ENCODE results near the gene AGBL4. TPM values are rescaled to one million over a fixed set of nuclear protein-coding genes. Genes with fewer than 3 reads are reported as not detected.

AGBL4 gene
- polyA plus RNA-seq, 4 donors: 0.10 to 0.16 TPM; not detected in 2

GRCh38 chr1:48906729-48907128 is 1117.0 kb downstream of the AGBL4 start:
- Histone ChIP-seq H3K27me3 (ENCODE audit: control insufficient read depth in 3 of 3, insufficient read depth in 3 of 3, low read length in 3 of 3) (no peaks in the 10 kb centered on the region), H3K4me3 (ENCODE audit: low read depth in 1 of 3, low read length in 3 of 3) (no peak overlapping the region), H3K27ac (ENCODE audit: low read depth in 1 of 3, low read length in 2 of 3) (no peak overlapping the region), H3K9me3 (ENCODE audit: control insufficient read depth in 2 of 2, insufficient read depth in 1 of 2, low read depth in 1 of 2, low read length in 1 of 2) (no peaks in the 10 kb centered on the region), H3K4me1 (ENCODE audit: control insufficient read depth in 3 of 3, insufficient read depth in 2 of 3, low read depth in 1 of 3, low read length in 2 of 3) (no peaks in the 10 kb centered on the region), H3K36me3 (ENCODE audit: control insufficient read depth in 3 of 3, insufficient read depth in 2 of 3, low read depth in 1 of 3, low read length in 3 of 3) (no peaks in the 10 kb centered on the region)
- FAIRE-seq (no peak), DNase-seq (no peak)
- 48 to 65% (median 56%) methylated on average over 1 of the region's 1 CpG for WGBS, 3 donors

GRCh38 chr1:48906164-48906563 is 1117.6 kb downstream of the AGBL4 start:
- H3K27ac ChIP-seq (ENCODE audit: low read depth in 1 of 3, low read length in 2 of 3): no peak overlapping the region
- FAIRE-seq (no peak), DNase-seq (no peak)
- no peaks in the 10 kb centered on the region for H3K4me1 ChIP-seq (ENCODE audit: control insufficient read depth in 3 of 3, insufficient read depth in 2 of 3, low read depth in 1 of 3, low read length in 2 of 3)
- H3K9me3 ChIP-seq (ENCODE audit: control insufficient read depth in 2 of 2, insufficient read depth in 1 of 2, low read depth in 1 of 2, low read length in 1 of 2): no peaks in the 10 kb centered on the region
- no peaks in the 10 kb centered on the region for H3K27me3 ChIP-seq (ENCODE audit: control insufficient read depth in 3 of 3, insufficient read depth in 3 of 3, low read length in 3 of 3)
- no peak overlapping the region for H3K4me3 ChIP-seq (ENCODE audit: low read depth in 1 of 3, low read length in 3 of 3)
- no peaks in the 10 kb centered on the region for H3K36me3 ChIP-seq (ENCODE audit: control insufficient read depth in 3 of 3, insufficient read depth in 2 of 3, low read depth in 1 of 3, low read length in 3 of 3)
- 60 to 75% (median 72%) methylated on average over 1 of the region's 1 CpG for WGBS, 3 donors

GRCh38 chr1:48903291-48903690 is 1120.5 kb downstream of the AGBL4 start:
- Histone ChIP-seq H3K27ac (ENCODE audit: low read depth in 1 of 3, low read length in 2 of 3) (no peak overlapping the region), H3K4me1 (ENCODE audit: control insufficient read depth in 3 of 3, insufficient read depth in 2 of 3, low read depth in 1 of 3, low read length in 2 of 3) (no peaks in the 10 kb centered on the region), H3K9me3 (ENCODE audit: control insufficient read depth in 2 of 2, insufficient read depth in 1 of 2, low read depth in 1 of 2, low read length in 1 of 2) (no peaks in the 10 kb centered on the region), H3K27me3 (ENCODE audit: control insufficient read depth in 3 of 3, insufficient read depth in 3 of 3, low read length in 3 of 3) (no peaks in the 10 kb centered on the region), H3K36me3 (ENCODE audit: control insufficient read depth in 3 of 3, insufficient read depth in 2 of 3, low read depth in 1 of 3, low read length in 3 of 3) (no peaks in the 10 kb centered on the region), H3K4me3 (ENCODE audit: low read depth in 1 of 3, low read length in 3 of 3) (no peak overlapping the region)
- DNase-seq (no peak), FAIRE-seq (no peak)
- 15 to 69% (median 37%) methylated on average over 1 of the region's 1 CpG for WGBS, 3 donors

GRCh38 chr1:48898894-48899293 is 1124.9 kb downstream of the AGBL4 start:
- Histone ChIP-seq H3K4me3 (ENCODE audit: low read depth in 1 of 3, low read length in 3 of 3) (no peak overlapping the region), H3K36me3 (ENCODE audit: control insufficient read depth in 3 of 3, insufficient read depth in 2 of 3, low read depth in 1 of 3, low read length in 3 of 3) (no peaks in the 10 kb centered on the region), H3K4me1 (ENCODE audit: control insufficient read depth in 3 of 3, insufficient read depth in 2 of 3, low read depth in 1 of 3, low read length in 2 of 3) (no peaks in the 10 kb centered on the region), H3K9me3 (ENCODE audit: control insufficient read depth in 2 of 2, insufficient read depth in 1 of 2, low read depth in 1 of 2, low read length in 1 of 2) (no peaks in the 10 kb centered on the region), H3K27ac (ENCODE audit: low read depth in 1 of 3, low read length in 2 of 3) (no peak overlapping the region), H3K27me3 (ENCODE audit: control insufficient read depth in 3 of 3, insufficient read depth in 3 of 3, low read length in 3 of 3) (no peaks in the 10 kb centered on the region)
- no peak for DNase-seq
- FAIRE-seq: no peak
- 82 to 89% (median 88%) methylated on average over 31 to 32 of the region's 32 CpGs for WGBS, 3 donors

- FAIRE-seq: no peak
- H3K27me3 ChIP-seq (ENCODE audit: control insufficient read depth in 3 of 3, insufficient read depth in 3 of 3, low read length in 3 of 3): peaks cover 0 to 4% (median 0%) of the 10 kb centered on the region in 3 donors
- no peaks in the 10 kb centered on the region for H3K4me1 ChIP-seq (ENCODE audit: control insufficient read depth in 3 of 3, insufficient read depth in 2 of 3, low read depth in 1 of 3, low read length in 2 of 3)
- DNase-seq: no peak
- H3K36me3 ChIP-seq (ENCODE audit: control insufficient read depth in 3 of 3, insufficient read depth in 2 of 3, low read depth in 1 of 3, low read length in 3 of 3): no peaks in the 10 kb centered on the region
- no peak overlapping the region for H3K27ac ChIP-seq (ENCODE audit: low read depth in 1 of 3, low read length in 2 of 3)
- H3K4me3 ChIP-seq (ENCODE audit: low read depth in 1 of 3, low read length in 3 of 3): no peak overlapping the region
- WGBS, 3 donors: 67 to 85% (median 68%) methylated on average over 3 of the region's 3 CpGs
- H3K9me3 ChIP-seq (ENCODE audit: control insufficient read depth in 2 of 2, insufficient read depth in 1 of 2, low read depth in 1 of 2, low read length in 1 of 2): peaks cover 0 to 3% of the 10 kb centered on the region in 2 donors
Observed at GRCh38 chr1:48889615-48890014, 1134.1 kb downstream of the AGBL4 start.

GRCh38 chr1:48889082-48889481 is 1134.7 kb downstream of the AGBL4 start:
- DNase-seq (peak; percentile 8 to 14), FAIRE-seq (no peak)
- Histone ChIP-seq H3K27me3 (ENCODE audit: control insufficient read depth in 3 of 3, insufficient read depth in 3 of 3, low read length in 3 of 3) (peaks cover 0 to 4% (median 0%) of the 10 kb centered on the region in 3 donors), H3K27ac (ENCODE audit: low read depth in 1 of 3, low read length in 2 of 3) (no peak overlapping the region), H3K9me3 (ENCODE audit: control insufficient read depth in 2 of 2, insufficient read depth in 1 of 2, low read depth in 1 of 2, low read length in 1 of 2) (peaks cover 0 to 3% of the 10 kb centered on the region in 2 donors), H3K4me3 (ENCODE audit: low read depth in 1 of 3, low read length in 3 of 3) (no peak overlapping the region), H3K4me1 (ENCODE audit: control insufficient read depth in 3 of 3, insufficient read depth in 2 of 3, low read depth in 1 of 3, low read length in 2 of 3) (no peaks in the 10 kb centered on the region), H3K36me3 (ENCODE audit: control insufficient read depth in 3 of 3, insufficient read depth in 2 of 3, low read depth in 1 of 3, low read length in 3 of 3) (no peaks in the 10 kb centered on the region)
- 65 to 70% (median 65%) methylated on average over 4 of the region's 4 CpGs for WGBS, 3 donors

- H3K27me3 ChIP-seq (ENCODE audit: control insufficient read depth in 3 of 3, insufficient read depth in 3 of 3, low read length in 3 of 3): peaks cover 0 to 4% (median 0%) of the 10 kb centered on the region in 3 donors
- H3K9me3 ChIP-seq (ENCODE audit: control insufficient read depth in 2 of 2, insufficient read depth in 1 of 2, low read depth in 1 of 2, low read length in 1 of 2): no peaks in the 10 kb centered on the region
Observed at GRCh38 chr1:48887796-48888195, 1136.0 kb downstream of the AGBL4 start.

GRCh38 chr1:48882020-48882419 is 1141.7 kb downstream of the AGBL4 start:
- H3K27ac ChIP-seq (ENCODE audit: low read depth in 1 of 3, low read length in 2 of 3): no peak overlapping the region
- FAIRE-seq (no peak), DNase-seq (no peak)
- H3K4me1 ChIP-seq (ENCODE audit: control insufficient read depth in 3 of 3, insufficient read depth in 2 of 3, low read depth in 1 of 3, low read length in 2 of 3): no peaks in the 10 kb centered on the region
- no peaks in the 10 kb centered on the region for H3K9me3 ChIP-seq (ENCODE audit: control insufficient read depth in 2 of 2, insufficient read depth in 1 of 2, low read depth in 1 of 2, low read length in 1 of 2)
- no peaks in the 10 kb centered on the region for H3K36me3 ChIP-seq (ENCODE audit: control insufficient read depth in 3 of 3, insufficient read depth in 2 of 3, low read depth in 1 of 3, low read length in 3 of 3)
- no peak overlapping the region for H3K4me3 ChIP-seq (ENCODE audit: low read depth in 1 of 3, low read length in 3 of 3)
- H3K27me3 ChIP-seq (ENCODE audit: control insufficient read depth in 3 of 3, insufficient read depth in 3 of 3, low read length in 3 of 3): peaks cover 0 to 2% (median 0%) of the 10 kb centered on the region in 3 donors

More at GRCh38 chr1:48887796-48888195, 1136.0 kb downstream of the AGBL4 start:
- Histone ChIP-seq H3K4me3 (ENCODE audit: low read depth in 1 of 3, low read length in 3 of 3) (no peak overlapping the region), H3K36me3 (ENCODE audit: control insufficient read depth in 3 of 3, insufficient read depth in 2 of 3, low read depth in 1 of 3, low read length in 3 of 3) (no peaks in the 10 kb centered on the region), H3K27ac (ENCODE audit: low read depth in 1 of 3, low read length in 2 of 3) (no peak overlapping the region), H3K4me1 (ENCODE audit: control insufficient read depth in 3 of 3, insufficient read depth in 2 of 3, low read depth in 1 of 3, low read length in 2 of 3) (no peaks in the 10 kb centered on the region)
- FAIRE-seq: no peak
- DNase-seq: no peak

GRCh38 chr1:48878191-48878940 is 1145.4 kb downstream of the AGBL4 start:
- no peaks in the 10 kb centered on the region for H3K36me3 ChIP-seq (ENCODE audit: control insufficient read depth in 3 of 3, insufficient read depth in 2 of 3, low read depth in 1 of 3, low read length in 3 of 3)
- H3K4me1 ChIP-seq (ENCODE audit: control insufficient read depth in 3 of 3, insufficient read depth in 2 of 3, low read depth in 1 of 3, low read length in 2 of 3): no peaks in the 10 kb centered on the region
- WGBS, 3 donors: 47 to 50% (median 47%) methylated on average over 6 of the region's 6 CpGs
- H3K27me3 ChIP-seq (ENCODE audit: control insufficient read depth in 3 of 3, insufficient read depth in 3 of 3, low read length in 3 of 3): peaks cover 0 to 2% (median 0%) of the 10 kb centered on the region in 3 donors
- no peak for FAIRE-seq
- DNase-seq: peak; percentile 9 to 28
- H3K4me3 ChIP-seq (ENCODE audit: low read depth in 1 of 3, low read length in 3 of 3): no peak overlapping the region
- no peaks in the 10 kb centered on the region for H3K9me3 ChIP-seq (ENCODE audit: control insufficient read depth in 2 of 2, insufficient read depth in 1 of 2, low read depth in 1 of 2, low read length in 1 of 2)
- no peak overlapping the region for H3K27ac ChIP-seq (ENCODE audit: low read depth in 1 of 3, low read length in 2 of 3)
